Mesothelial cell of epicardium (in vitro differentiated cells): ENCODE measurements around the gene EMILIN3. TPM values are rescaled to one million over a fixed set of nuclear protein-coding genes. Genes with fewer than 3 reads are reported as not detected.

ENCODE experiments used
- DNase-seq, 2 experiments: peaks; one replicate each; pipeline ENCODE4 v3.0.0; 2021; ENCODE audit warnings: low spot score in 2 of 2; ENCODE audit not compliant: unreplicated experiment in 2 of 2
- H3K27ac Mint-ChIP-seq: 2 replicates; pipeline ENCODE4 v1.8.0; 2021; ENCODE audit warnings: mixed read lengths
- H3K27me3 Mint-ChIP-seq: 2 replicates; pipeline ENCODE4 v1.8.0; 2021; ENCODE audit warnings: low read depth, mixed read lengths
- H3K36me3 Mint-ChIP-seq: 2 replicates; pipeline ENCODE4 v1.8.0; 2021; ENCODE audit warnings: mixed read lengths
- H3K4me1 Mint-ChIP-seq: 2 replicates; pipeline ENCODE4 v1.8.0; 2021; ENCODE audit warnings: mixed read lengths
- H3K4me3 Mint-ChIP-seq: 2 replicates; pipeline ENCODE4 v1.8.0; 2021; ENCODE audit warnings: mild to moderate bottlenecking, moderate library complexity, mixed read lengths
- H3K9me3 Mint-ChIP-seq: 2 replicates; pipeline ENCODE4 v1.8.0; 2021; ENCODE audit warnings: mixed read lengths
- total RNA-seq: library from RNA; stranded (reverse); gene quantifications from 3 replicates; pipeline ENCODE4 v1.2.1, GENCODE V29; 2021
- TF ChIP-seq, protein P1 (sequence below): fragments of 200-600 bp; sonication (generic); IDR thresholded peaks from one replicate; pipeline ENCODE4 v1.5.0; 2021; ENCODE audit warnings: antibody characterized with exemption; ENCODE audit not compliant: unreplicated experiment

Gene EMILIN3
- total RNA-seq, 1 donor from 2014 or later = 5.2 TPM

- Mint-ChIP-seq H3K36me3 (peaks cover 6% of the 10 kb centered on the region), H3K4me3 (no peak overlapping the region), H3K9me3 (peaks cover 10% of the 10 kb centered on the region), H3K4me1 (peaks cover 14% of the 10 kb centered on the region), H3K27ac (no peak overlapping the region), H3K27me3 (peaks cover 25% of the 10 kb centered on the region)
- no peak for DNase-seq
- TF ChIP-seq, protein P1, sequence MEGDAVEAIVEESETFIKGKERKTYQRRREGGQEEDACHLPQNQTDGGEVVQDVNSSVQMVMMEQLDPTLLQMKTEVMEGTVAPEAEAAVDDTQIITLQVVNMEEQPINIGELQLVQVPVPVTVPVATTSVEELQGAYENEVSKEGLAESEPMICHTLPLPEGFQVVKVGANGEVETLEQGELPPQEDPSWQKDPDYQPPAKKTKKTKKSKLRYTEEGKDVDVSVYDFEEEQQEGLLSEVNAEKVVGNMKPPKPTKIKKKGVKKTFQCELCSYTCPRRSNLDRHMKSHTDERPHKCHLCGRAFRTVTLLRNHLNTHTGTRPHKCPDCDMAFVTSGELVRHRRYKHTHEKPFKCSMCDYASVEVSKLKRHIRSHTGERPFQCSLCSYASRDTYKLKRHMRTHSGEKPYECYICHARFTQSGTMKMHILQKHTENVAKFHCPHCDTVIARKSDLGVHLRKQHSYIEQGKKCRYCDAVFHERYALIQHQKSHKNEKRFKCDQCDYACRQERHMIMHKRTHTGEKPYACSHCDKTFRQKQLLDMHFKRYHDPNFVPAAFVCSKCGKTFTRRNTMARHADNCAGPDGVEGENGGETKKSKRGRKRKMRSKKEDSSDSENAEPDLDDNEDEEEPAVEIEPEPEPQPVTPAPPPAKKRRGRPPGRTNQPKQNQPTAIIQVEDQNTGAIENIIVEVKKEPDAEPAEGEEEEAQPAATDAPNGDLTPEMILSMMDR = no peak
Observed at GRCh38 chr20:41373251-41373783, 6.7 kb upstream of the EMILIN3 start.

DNA sequence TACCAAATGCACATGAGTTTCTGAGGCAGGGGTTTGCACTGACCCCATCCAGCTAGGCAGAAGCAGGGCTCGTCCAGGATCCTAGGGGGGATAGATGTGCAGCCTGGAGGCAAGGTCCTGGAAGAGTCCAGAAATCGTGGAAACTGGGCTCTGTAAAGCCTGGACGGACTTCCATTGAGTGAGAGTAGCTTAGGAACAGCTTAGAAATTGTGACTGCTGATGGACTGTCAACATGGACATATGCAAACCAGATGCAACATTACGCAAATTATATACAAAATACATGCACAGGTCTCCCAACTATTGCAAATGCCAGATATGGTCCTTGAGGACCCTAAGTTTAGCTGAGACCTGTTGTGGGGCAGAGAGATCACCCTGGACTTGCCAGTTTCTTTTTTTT, 4.8 kb upstream of the EMILIN3 start:
- DNase-seq = no peak
- Mint-ChIP-seq H3K4me1 (peaks cover 20% of the 10 kb centered on the region), H3K36me3 (peaks cover 6% of the 10 kb centered on the region), H3K4me3 (no peak overlapping the region), H3K27ac (no peak overlapping the region), H3K27me3 (peaks cover 30% of the 10 kb centered on the region), H3K9me3 (peaks cover 10% of the 10 kb centered on the region)
- TF ChIP-seq, protein P1 = no peak

- no peak overlapping the region for H3K27ac Mint-ChIP-seq
- peaks cover 10% of the 10 kb centered on the region for H3K9me3 Mint-ChIP-seq
- peaks cover 33% of the 10 kb centered on the region for H3K27me3 Mint-ChIP-seq
- no peak overlapping the region for H3K4me3 Mint-ChIP-seq
- peaks cover 24% of the 10 kb centered on the region for H3K4me1 Mint-ChIP-seq
- H3K36me3 Mint-ChIP-seq = peaks cover 6% of the 10 kb centered on the region
- DNase-seq = no peak
- TF ChIP-seq, protein P1 = no peak
Observed at GRCh38 chr20:41370176-41370575, 3.6 kb upstream of the EMILIN3 start.

DNA sequence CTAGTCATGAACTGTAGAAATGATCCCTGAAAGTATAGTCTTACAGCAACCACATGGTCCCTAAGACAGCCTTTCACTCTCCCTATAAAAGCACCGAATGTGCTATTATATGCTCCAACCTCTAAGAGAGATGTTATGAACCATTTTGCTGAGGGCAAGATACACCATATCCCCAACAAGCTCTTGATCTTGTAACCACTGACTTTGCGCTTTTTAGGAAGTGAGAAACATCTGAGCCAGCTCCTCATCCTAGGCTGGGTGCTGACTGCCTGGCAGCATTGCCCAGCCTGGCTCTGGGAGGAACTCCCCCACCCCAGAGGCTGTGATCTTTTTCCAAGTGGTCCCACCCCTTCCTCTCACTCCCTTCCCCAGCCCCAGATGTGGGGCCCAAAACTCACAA, 3.1 kb upstream of the EMILIN3 start:
- Mint-ChIP-seq H3K9me3 (peaks cover 10% of the 10 kb centered on the region), H3K27me3 (peaks cover 38% of the 10 kb centered on the region), H3K4me1 (peaks cover 24% of the 10 kb centered on the region), H3K36me3 (peaks cover 6% of the 10 kb centered on the region), H3K4me3 (no peak overlapping the region), H3K27ac (no peak overlapping the region)
- TF ChIP-seq, protein P1 = no peak
- DNase-seq = no peak

DNA sequence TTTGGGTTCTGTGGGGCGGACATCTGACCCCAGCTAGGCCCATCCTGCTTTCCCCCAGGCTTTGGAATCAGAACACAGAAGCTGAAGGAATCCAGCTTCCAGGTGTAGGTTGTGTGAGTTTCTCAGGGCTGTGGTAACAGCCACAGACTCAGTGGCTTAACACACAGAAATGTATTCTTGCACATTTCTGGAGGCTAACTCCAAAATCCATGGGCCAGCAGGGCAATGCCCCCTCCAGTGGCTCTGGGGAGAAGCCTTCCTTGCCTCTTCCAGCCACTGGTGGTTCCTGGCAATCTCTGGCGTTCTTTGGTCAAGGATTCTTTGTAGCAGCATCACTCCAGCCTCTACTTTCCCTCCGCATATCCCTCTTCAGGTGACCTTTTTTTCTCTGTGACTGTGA, 1.3 kb upstream of the EMILIN3 start:
- Mint-ChIP-seq H3K36me3 (peaks cover 6% of the 10 kb centered on the region), H3K9me3 (peaks cover 9% of the 10 kb centered on the region), H3K27ac (no peak overlapping the region), H3K27me3 (peaks cover 44% of the 10 kb centered on the region), H3K4me1 (peaks cover 10% of the 10 kb centered on the region), H3K4me3 (no peak overlapping the region)
- TF ChIP-seq, protein P1 = no peak
- no peak for DNase-seq

DNA sequence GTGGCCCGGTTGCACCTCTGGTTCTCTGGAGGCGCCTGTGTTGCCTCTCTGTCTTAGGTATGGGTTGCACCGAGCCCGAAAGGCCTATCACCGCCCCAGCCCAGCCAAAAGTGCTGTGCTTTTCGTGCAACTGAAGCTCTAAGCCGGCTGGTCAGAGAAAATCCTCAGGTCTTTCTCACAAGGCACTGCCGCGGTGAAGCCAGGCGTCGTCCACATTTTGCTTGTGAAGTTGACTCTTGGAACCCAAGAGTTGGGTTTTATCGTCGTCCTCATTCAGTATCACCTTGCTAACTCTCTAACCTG, 726 bp upstream of the EMILIN3 start:
- TF ChIP-seq, protein P1 = no peak
- peaks cover 5% of the 10 kb centered on the region for H3K9me3 Mint-ChIP-seq
- peaks cover 10% of the 10 kb centered on the region for H3K4me1 Mint-ChIP-seq
- no peak overlapping the region for H3K27ac Mint-ChIP-seq
- H3K27me3 Mint-ChIP-seq = peaks cover 44% of the 10 kb centered on the region
- H3K4me3 Mint-ChIP-seq = peak overlapping the region; percentile 68
- DNase-seq = no peak
- H3K36me3 Mint-ChIP-seq = peaks cover 6% of the 10 kb centered on the region
